ENCODE measurements around the gene ZBED4.

Gene ZBED4

DNA sequence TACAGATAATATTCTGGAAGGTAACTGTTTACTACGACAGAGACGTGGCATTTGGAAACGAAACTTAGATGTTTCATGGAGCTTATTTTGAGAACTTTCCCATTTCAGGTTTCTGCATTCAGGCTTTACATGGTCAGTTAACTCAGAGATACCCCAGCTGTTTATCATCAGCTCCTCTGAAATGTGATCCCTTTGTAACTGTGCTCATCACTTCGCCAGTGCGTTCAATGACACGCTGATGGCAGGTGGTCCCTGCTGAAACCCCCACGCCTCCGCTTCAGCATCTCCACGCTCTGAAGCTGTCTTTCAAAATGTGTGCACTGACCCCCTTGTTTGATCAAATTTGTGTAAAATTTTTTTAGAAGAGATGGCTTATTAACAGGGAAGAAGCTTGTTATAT is 34.1 kb downstream of the ZBED4 start:
- H2AFZ ChIP-seq (ENCODE audit: low read depth, low read length, severe bottlenecking), result no peak overlapping the region
- H4K20me1 ChIP-seq (ENCODE audit: low read depth, low read length), result no peaks in the 10 kb centered on the region; the same call in 1 of the 2 replicates
- H3K9me3 ChIP-seq (ENCODE audit: insufficient read depth, low read length), result no peaks in the 10 kb centered on the region
- H3K36me3 ChIP-seq (ENCODE audit: low read length), result peaks cover 17% of the 10 kb centered on the region
- no peak overlapping the region for H3K27ac ChIP-seq (ENCODE audit: low read depth, low read length)
- no peak overlapping the region for H3K4me3 ChIP-seq (ENCODE audit: insufficient read depth, low read length, poor library complexity, severe bottlenecking)
- TF ChIP-seq, protein P1, sequence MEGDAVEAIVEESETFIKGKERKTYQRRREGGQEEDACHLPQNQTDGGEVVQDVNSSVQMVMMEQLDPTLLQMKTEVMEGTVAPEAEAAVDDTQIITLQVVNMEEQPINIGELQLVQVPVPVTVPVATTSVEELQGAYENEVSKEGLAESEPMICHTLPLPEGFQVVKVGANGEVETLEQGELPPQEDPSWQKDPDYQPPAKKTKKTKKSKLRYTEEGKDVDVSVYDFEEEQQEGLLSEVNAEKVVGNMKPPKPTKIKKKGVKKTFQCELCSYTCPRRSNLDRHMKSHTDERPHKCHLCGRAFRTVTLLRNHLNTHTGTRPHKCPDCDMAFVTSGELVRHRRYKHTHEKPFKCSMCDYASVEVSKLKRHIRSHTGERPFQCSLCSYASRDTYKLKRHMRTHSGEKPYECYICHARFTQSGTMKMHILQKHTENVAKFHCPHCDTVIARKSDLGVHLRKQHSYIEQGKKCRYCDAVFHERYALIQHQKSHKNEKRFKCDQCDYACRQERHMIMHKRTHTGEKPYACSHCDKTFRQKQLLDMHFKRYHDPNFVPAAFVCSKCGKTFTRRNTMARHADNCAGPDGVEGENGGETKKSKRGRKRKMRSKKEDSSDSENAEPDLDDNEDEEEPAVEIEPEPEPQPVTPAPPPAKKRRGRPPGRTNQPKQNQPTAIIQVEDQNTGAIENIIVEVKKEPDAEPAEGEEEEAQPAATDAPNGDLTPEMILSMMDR (IDR thresholded peaks at IDR 0.05; ENCODE audit: insufficient read depth, low read length, poor library complexity, severe bottlenecking), result no peak
- TF ChIP-seq EZH2phosphoT487 (conservative IDR thresholded peaks at IDR 0.05; ENCODE audit: low read length), result no peak
- peaks cover 23% of the 10 kb centered on the region for H3K79me2 ChIP-seq (ENCODE audit: insufficient read depth, low read length)
- H3K27me3 ChIP-seq (ENCODE audit: low read length), result no peaks in the 10 kb centered on the region
- no peak overlapping the region for H3K4me2 ChIP-seq (ENCODE audit: low read depth, low read length, poor library complexity, severe bottlenecking)
- no peak overlapping the region for H3K9ac ChIP-seq (ENCODE audit: low read length)
- H3K9me2 ChIP-seq (replicated peaks; ENCODE audit: insufficient read depth, low read length), result no peaks in the 10 kb centered on the region
- H3F3A ChIP-seq (ENCODE audit: insufficient read depth), result no peaks in the 10 kb centered on the region

DNA sequence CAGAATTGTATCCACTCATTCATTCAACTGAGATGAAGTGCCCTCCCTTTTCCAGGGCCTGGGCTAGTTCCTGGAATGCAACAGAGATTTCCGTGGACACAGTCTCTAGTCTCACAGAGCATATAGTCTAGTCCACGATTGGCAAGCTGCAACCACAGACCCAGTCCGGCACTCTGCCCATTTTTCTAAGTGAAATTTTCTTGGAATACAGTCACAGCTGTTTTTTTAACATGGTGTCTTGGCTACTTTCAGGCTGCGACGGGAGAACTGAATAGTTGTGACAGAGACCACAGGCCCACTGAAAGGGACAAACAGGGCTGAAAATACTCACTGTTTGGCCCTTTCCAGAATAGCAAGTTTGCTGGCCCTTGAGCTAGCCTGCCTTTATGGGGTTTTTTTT is 35.4 kb downstream of the ZBED4 start:
- H3F3A ChIP-seq (ENCODE audit: insufficient read depth), result no peaks in the 10 kb centered on the region
- H2AFZ ChIP-seq (ENCODE audit: low read depth, low read length, severe bottlenecking), result no peak overlapping the region
- H3K79me2 ChIP-seq (ENCODE audit: insufficient read depth, low read length), result peaks cover 14% of the 10 kb centered on the region; the same call in 1 of the 2 replicates
- H3K36me3 ChIP-seq (ENCODE audit: low read length), result peaks cover 17% of the 10 kb centered on the region
- no peak for TF ChIP-seq EZH2phosphoT487 (conservative IDR thresholded peaks at IDR 0.05; ENCODE audit: low read length)
- TF ChIP-seq, protein P1 (IDR thresholded peaks at IDR 0.05; ENCODE audit: insufficient read depth, low read length, poor library complexity, severe bottlenecking), result no peak
- H3K9me3 ChIP-seq (ENCODE audit: insufficient read depth, low read length), result no peaks in the 10 kb centered on the region
- no peak overlapping the region for H3K27ac ChIP-seq (ENCODE audit: low read depth, low read length)
- no peaks in the 10 kb centered on the region for H3K27me3 ChIP-seq (ENCODE audit: low read length)
- H3K9me2 ChIP-seq (replicated peaks; ENCODE audit: insufficient read depth, low read length), result no peaks in the 10 kb centered on the region
- H3K4me2 ChIP-seq (ENCODE audit: low read depth, low read length, poor library complexity, severe bottlenecking), result no peak overlapping the region
- H3K4me3 ChIP-seq (ENCODE audit: insufficient read depth, low read length, poor library complexity, severe bottlenecking), result no peak overlapping the region
- H3K9ac ChIP-seq (ENCODE audit: low read length), result no peak overlapping the region
- H4K20me1 ChIP-seq (ENCODE audit: low read depth, low read length), result no peaks in the 10 kb centered on the region; the same call in 1 of the 2 replicates

DNA sequence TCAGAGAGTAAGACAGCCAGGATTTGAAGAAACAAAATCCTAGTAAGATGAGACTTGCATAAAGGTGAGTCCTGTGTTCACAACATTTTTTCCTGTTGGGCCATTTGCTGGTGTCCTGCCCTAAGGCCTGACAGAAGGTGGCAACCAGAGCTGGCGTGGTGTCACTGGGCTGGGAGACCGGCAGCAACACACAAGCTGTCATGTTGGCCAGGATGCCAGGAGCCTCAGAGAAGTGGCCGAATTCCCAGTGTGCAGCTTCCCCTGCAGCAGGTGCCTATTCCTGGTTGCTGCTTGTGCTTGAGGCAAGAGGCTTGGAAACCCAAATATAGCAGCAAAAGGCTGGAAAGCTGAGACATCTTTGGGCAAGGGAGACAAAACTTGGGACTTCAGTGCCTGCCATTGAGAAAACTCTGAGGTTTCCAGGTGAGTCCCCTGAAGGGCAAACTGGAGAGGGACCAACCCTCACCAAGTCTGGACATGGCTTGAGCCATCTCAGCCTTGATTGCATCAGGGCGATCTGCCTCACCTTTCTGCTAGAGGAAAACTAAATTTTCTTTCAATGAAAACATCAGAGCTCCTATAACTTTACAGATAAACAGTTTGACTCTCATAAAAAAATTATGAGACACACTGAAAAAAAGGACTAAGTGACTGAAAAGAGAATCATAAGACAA is 38.7 kb downstream of the ZBED4 start:
- H3K9me2 ChIP-seq (replicated peaks; ENCODE audit: insufficient read depth, low read length), result no peaks in the 10 kb centered on the region
- TF ChIP-seq, protein P1 (IDR thresholded peaks at IDR 0.05; ENCODE audit: insufficient read depth, low read length, poor library complexity, severe bottlenecking), result no peak
- TF ChIP-seq EZH2phosphoT487 (conservative IDR thresholded peaks at IDR 0.05; ENCODE audit: low read length), result no peak
- peaks cover 13% of the 10 kb centered on the region for H3K36me3 ChIP-seq (ENCODE audit: low read length)
- no peaks in the 10 kb centered on the region for H3F3A ChIP-seq (ENCODE audit: insufficient read depth)
- H3K79me2 ChIP-seq (ENCODE audit: insufficient read depth, low read length), result peaks cover 11% of the 10 kb centered on the region; the same call in 1 of the 2 replicates
- no peak overlapping the region for H2AFZ ChIP-seq (ENCODE audit: low read depth, low read length, severe bottlenecking)
- no peak overlapping the region for H3K4me2 ChIP-seq (ENCODE audit: low read depth, low read length, poor library complexity, severe bottlenecking)
- no peaks in the 10 kb centered on the region for H3K9me3 ChIP-seq (ENCODE audit: insufficient read depth, low read length)
- H3K9ac ChIP-seq (ENCODE audit: low read length), result no peak overlapping the region
- no peak overlapping the region for H3K4me3 ChIP-seq (ENCODE audit: insufficient read depth, low read length, poor library complexity, severe bottlenecking)
- H3K27ac ChIP-seq (ENCODE audit: low read depth, low read length), result no peak overlapping the region
- no peaks in the 10 kb centered on the region; the same call in 1 of the 2 replicates for H4K20me1 ChIP-seq (ENCODE audit: low read depth, low read length)
- no peaks in the 10 kb centered on the region for H3K27me3 ChIP-seq (ENCODE audit: low read length)
